ENCODE results near the gene MAP3K10.

- TF ChIP-seq CTCF (IDR thresholded peaks at IDR 0.05) (no peak), POLR2A (IDR thresholded peaks at IDR 0.05) (no peak), EP300 (IDR thresholded peaks at IDR 0.05; ENCODE audit: low read depth) (no peak)
Observed at GRCh38 chr19:40237791-40238190, 46.6 kb downstream of the MAP3K10 start.
